ENCODE results near the gene SLC6A17. TPM values are rescaled to one million over a fixed set of nuclear protein-coding genes. Genes with fewer than 3 reads are reported as not detected.
A peak's percentile ranks its signal among the peaks of the same experiment; 100 is the strongest.

Gene SLC6A17
- total and polyA plus RNA-seq, 8 donors = 0.31 to 7.1 (median 1.4) TPM

- Histone ChIP-seq H3K36me3 (no peaks in the 10 kb centered on the region), H3K4me3 (no peak overlapping the region), H3K4me1 (no peaks in the 10 kb centered on the region), H3K9me3 (no peaks in the 10 kb centered on the region), H3K27me3 (no peaks in the 10 kb centered on the region), H3K27ac (no peak overlapping the region)
- DNase-seq (no peak), ATAC-seq (peak in 2 of 4 donors; percentile 48 to 59), FAIRE-seq (no peak)
- no peak for TF ChIP-seq CTCF (IDR thresholded peaks at IDR 0.05)
- intact Hi-C loops (cut with DNase I) = no loop called here
- 73 to 74% methylated on average over 11 of the region's 11 CpGs for WGBS, 2 donors
Measured at GRCh38 chr1:110161849-110162248, 11.6 kb downstream of the SLC6A17 start.

- no peaks in the 10 kb centered on the region for H3K36me3 ChIP-seq
- no peaks in the 10 kb centered on the region for H3K9me3 ChIP-seq
- H3K4me1 ChIP-seq = no peaks in the 10 kb centered on the region
- DNase-seq = no peak
- FAIRE-seq = no peak
- TF ChIP-seq CTCF (IDR thresholded peaks at IDR 0.05) = no peak
- intact Hi-C loops (cut with DNase I) = no loop called here
- no peak overlapping the region for H3K27ac ChIP-seq
- ATAC-seq = no peak
- 55 to 65% methylated on average over 7 of the region's 7 CpGs for WGBS, 2 donors
- H3K27me3 ChIP-seq = no peaks in the 10 kb centered on the region
- no peak overlapping the region for H3K4me3 ChIP-seq
Measured at GRCh38 chr1:110163591-110163990, 13.3 kb downstream of the SLC6A17 start.

GRCh38 chr1:110164725-110165350, 14.5 kb downstream of the SLC6A17 start:
- no peaks in the 10 kb centered on the region for H3K4me1 ChIP-seq
- no peak for FAIRE-seq
- no peak overlapping the region for H3K27ac ChIP-seq
- TF ChIP-seq CTCF (IDR thresholded peaks at IDR 0.05) = no peak
- no peak for DNase-seq
- H3K27me3 ChIP-seq = no peaks in the 10 kb centered on the region
- WGBS, 2 donors = 52 to 55% methylated on average over 10 of the region's 10 CpGs
- no peak overlapping the region for H3K4me3 ChIP-seq
- H3K36me3 ChIP-seq = no peaks in the 10 kb centered on the region
- no peaks in the 10 kb centered on the region for H3K9me3 ChIP-seq
- ATAC-seq = no peak
- intact Hi-C loops (cut with DNase I) = no loop called here

GRCh38 chr1:110165761-110166231, 15.5 kb downstream of the SLC6A17 start:
- H3K9me3 ChIP-seq = no peaks in the 10 kb centered on the region
- TF ChIP-seq CTCF (IDR thresholded peaks at IDR 0.05) = no peak
- no peak overlapping the region for H3K4me3 ChIP-seq
- no peaks in the 10 kb centered on the region for H3K4me1 ChIP-seq
- ATAC-seq = peak in 1 of 4 donors; percentile 66
- WGBS, 2 donors = 38 to 54% methylated on average over 6 of the region's 6 CpGs
- H3K36me3 ChIP-seq = no peaks in the 10 kb centered on the region
- no peak overlapping the region for H3K27ac ChIP-seq
- H3K27me3 ChIP-seq = no peaks in the 10 kb centered on the region
- intact Hi-C loops (cut with DNase I) = no loop called here
- no peak for DNase-seq
- FAIRE-seq = no peak

- no peak for ATAC-seq
- DNase-seq = no peak
- FAIRE-seq = no peak
- 79% methylated on average over 11 of the region's 11 CpGs for WGBS, 2 donors
- H3K9me3 ChIP-seq = no peaks in the 10 kb centered on the region
- H3K36me3 ChIP-seq = no peaks in the 10 kb centered on the region
- H3K27ac ChIP-seq = no peak overlapping the region
- TF ChIP-seq CTCF (IDR thresholded peaks at IDR 0.05) = no peak
- H3K4me3 ChIP-seq = no peak overlapping the region
- H3K27me3 ChIP-seq = no peaks in the 10 kb centered on the region
- intact Hi-C loops (cut with DNase I) = no loop called here
- no peaks in the 10 kb centered on the region for H3K4me1 ChIP-seq
Measured at GRCh38 chr1:110166861-110167260, 16.6 kb downstream of the SLC6A17 start.

All from pancreas (tissue), 10 donors.